Choroid plexus epithelial cell (primary cell): ENCODE results near the gene SLC24A3.

Experiments
- DNase-seq: peaks from one replicate; pipeline ENCODE4 v3.0.0-alpha.2; 2010; ENCODE audit warnings: low read depth
- H3K4me3 ChIP-seq: 2 replicates; pipeline ENCODE4 v1.5.1; 2011; ENCODE audit warnings: low read depth, mild to moderate bottlenecking, control low read depth, low read length, moderate library complexity
- TF ChIP-seq, protein P1 (sequence below): conservative IDR thresholded peaks from 2 replicates; pipeline ENCODE4 v1.5.1; 2011; ENCODE audit warnings: low read depth, mild to moderate bottlenecking, control low read depth, inconsistent platforms, low read length, moderate library complexity

The SLC24A3 gene

DNA sequence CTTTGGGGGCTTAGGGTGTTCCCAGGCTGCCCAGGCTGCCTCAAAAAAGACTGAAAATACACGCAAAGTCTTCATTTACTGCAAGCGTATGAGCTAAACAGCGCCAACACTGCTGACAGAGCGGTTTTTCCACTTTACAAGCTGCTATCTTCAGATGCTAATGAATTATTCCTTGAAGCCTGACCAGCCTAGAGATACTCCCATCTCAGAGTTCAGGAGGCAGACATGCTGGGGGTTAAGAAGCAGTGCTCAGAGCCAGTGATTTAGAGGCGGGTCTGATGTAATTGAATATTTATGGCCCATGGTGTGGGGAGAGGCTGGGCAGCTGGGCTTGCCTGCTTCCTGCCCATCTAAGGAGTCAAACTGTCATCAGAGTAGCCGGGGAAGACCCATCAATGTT lies 241.4 kb downstream of the SLC24A3 start:
- DNase-seq = no peak
- H3K4me3 ChIP-seq = no peak overlapping the region
- TF ChIP-seq, protein P1, sequence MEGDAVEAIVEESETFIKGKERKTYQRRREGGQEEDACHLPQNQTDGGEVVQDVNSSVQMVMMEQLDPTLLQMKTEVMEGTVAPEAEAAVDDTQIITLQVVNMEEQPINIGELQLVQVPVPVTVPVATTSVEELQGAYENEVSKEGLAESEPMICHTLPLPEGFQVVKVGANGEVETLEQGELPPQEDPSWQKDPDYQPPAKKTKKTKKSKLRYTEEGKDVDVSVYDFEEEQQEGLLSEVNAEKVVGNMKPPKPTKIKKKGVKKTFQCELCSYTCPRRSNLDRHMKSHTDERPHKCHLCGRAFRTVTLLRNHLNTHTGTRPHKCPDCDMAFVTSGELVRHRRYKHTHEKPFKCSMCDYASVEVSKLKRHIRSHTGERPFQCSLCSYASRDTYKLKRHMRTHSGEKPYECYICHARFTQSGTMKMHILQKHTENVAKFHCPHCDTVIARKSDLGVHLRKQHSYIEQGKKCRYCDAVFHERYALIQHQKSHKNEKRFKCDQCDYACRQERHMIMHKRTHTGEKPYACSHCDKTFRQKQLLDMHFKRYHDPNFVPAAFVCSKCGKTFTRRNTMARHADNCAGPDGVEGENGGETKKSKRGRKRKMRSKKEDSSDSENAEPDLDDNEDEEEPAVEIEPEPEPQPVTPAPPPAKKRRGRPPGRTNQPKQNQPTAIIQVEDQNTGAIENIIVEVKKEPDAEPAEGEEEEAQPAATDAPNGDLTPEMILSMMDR = no peak

DNA sequence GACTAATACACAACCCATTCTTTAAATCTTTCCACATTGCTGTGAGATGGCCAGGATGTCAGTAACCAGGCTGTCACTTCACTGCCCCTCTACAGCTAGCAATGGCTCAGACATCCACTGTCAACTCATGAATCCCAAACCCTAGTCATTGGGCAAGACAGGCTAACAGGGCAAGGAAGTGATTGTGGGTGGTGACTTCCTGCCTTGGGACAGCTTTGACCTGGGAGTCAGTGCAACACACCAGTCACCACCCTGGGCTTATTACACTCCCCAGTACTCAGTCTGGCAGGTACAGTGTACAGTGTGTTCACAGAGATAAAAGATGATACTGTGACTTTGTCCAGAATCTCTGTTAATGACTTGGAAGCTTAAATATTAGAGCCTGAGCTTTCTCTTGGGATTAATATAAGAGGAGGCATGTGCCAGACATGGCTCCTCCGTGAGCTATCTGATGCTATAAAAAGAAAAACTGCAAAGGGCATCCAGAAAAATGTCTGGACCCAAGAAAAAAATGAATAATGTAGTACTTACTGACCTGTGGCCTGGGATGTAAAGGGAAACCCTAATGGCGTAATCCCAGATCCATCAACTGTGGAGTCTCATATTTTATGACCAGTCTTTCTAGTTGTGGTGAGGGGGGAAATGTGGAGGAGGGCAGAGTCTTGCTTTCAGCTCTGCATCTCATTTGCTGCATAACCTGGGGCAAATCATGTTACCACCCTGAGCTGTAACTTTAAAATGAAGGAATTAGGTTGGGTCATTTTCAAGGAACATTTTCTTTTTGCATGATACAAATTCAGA lies 244.4 kb downstream of the SLC24A3 start:
- TF ChIP-seq, protein P1 = no peak
- H3K4me3 ChIP-seq = no peak overlapping the region
- DNase-seq = no peak

DNA sequence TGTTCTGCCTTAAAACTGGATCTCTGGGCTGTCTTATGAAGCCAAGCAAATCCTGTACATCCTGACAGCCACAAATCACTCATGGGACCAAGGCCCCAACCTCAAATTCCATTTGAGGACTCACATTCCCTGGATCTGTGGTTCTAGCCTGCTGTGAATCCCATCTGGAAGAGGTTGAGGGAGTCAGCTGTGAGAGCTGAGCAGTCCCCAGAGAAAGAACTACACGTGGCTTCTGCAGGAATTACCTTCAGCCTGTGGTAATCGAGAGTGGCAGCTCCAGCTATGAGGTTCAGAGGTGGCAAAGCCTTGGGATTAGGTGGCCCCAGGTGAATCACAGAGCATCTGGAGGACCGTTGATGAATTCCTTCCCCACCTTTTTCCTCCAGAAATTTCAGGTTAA lies 245.2 kb downstream of the SLC24A3 start:
- DNase-seq = no peak
- TF ChIP-seq, protein P1 = no peak
- no peak overlapping the region for H3K4me3 ChIP-seq

DNA sequence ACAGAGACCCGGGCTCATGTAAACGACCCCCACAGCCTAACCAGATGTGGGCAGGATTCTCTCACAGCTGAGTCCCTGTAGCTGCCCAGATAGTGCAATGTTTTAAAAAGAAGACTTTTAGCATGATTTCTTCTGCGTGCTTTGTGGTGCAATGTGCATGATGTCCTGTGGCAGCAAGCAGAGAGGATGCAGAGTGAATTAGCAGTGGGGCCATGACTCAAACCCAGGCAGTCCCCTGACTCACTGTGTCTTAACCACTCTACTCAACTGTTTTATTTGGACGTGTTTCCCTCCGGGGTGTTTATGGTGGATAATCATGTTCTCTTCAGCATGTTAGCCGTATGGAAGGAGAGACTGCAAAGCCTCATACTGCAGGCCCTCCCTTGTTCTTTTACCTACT lies 247.9 kb downstream of the SLC24A3 start:
- TF ChIP-seq, protein P1 = no peak
- H3K4me3 ChIP-seq = no peak overlapping the region
- peak; percentile 42 for DNase-seq

DNA sequence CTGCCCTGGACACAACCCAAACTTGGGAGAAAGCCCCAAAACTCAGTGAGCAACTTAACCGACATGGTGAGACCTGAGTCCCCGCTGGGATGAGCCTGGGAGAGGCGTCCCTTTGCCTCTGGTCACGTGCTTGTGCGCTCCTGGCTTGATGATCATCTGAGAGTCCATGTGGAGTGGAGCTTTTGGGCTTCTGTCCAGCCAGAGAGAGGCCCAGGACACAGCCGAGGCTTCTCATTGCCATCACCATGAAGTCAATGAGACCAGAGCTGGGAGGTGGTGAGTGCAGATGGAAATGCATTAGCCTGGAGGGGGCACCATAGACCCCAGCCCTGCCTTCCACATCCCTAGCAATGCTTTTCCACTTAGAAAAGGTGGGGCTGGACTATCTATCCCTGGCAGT lies 250.0 kb downstream of the SLC24A3 start:
- DNase-seq = no peak
- TF ChIP-seq, protein P1 = no peak
- H3K4me3 ChIP-seq = no peak overlapping the region

DNA sequence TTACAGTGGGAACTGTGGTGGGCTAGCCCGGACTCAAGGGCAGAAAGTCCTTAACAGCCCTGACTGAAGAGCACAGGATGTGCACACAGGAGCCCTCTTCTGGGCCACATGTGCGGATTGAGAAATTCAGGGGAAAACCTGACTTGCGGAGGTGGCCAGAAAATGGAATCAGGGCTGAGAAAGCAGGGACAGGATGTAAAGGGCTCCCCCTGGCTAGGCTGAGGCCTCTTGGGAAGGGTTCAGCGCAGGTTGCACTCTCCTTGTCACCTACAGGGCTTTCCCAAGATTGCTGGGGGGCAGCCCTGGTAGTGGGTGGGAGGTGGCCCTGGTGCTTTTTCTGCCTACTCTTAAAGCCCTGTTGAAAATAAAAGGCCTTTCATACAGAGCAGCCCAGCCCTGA lies 251.2 kb downstream of the SLC24A3 start:
- TF ChIP-seq, protein P1 = no peak
- no peak for DNase-seq
- H3K4me3 ChIP-seq = no peak overlapping the region

DNA sequence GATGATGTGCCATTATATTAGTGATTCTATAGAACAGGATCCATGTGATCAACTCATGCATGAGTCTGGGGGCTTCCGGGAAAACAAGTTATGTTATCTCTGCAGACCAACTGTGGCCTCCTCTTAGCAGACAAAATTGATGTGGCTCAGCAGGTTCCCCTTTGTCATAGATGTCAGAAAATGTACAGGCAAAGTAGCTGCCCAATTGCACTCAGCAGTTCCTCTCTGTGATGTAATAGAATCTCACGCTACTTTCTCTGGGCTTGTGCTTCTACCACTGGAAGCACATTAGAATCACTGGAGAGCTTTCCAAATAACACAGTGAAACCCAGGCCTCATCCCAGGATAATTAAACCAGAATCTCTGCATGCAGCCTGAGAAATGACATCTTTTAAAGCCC lies 253.1 kb downstream of the SLC24A3 start:
- H3K4me3 ChIP-seq = no peak overlapping the region
- TF ChIP-seq, protein P1 = no peak
- no peak for DNase-seq
